Endothelial cell of umbilical vein (primary cell): ENCODE measurements around the gene FOXL1. TPM values are rescaled to one million over a fixed set of nuclear protein-coding genes. Genes with fewer than 3 reads are reported as not detected.

ENCODE experiments used
- BruUV-seq: library from RNA; stranded (reverse); fragments of 400-500 nt; replicated peaks from 2 replicates; lab custom pipeline; 2021; lab: Mats Ljungman, UMichigan
- CTCF ChIA-PET: fragments of 300-600, 350-600 bp; sonication (Branson Sonifier 250); formaldehyde crosslinking; loops from one replicate; lab custom pipeline; 2021; ENCODE audit warnings: antibody characterized with exemption, inconsistent platforms; lab: Charles Lee
- POLR2A ChIA-PET: fragments of 300-600, 350-600 bp; sonication (Branson Sonifier 250); formaldehyde crosslinking; loops from one replicate; lab custom pipeline; 2021; ENCODE audit warnings: antibody characterized with exemption, inconsistent platforms; lab: Charles Lee
- DNase-seq: peaks from one replicate; pipeline ENCODE4 v3.0.0-alpha.2; 2011; ENCODE audit warnings: low read depth, low spot score
- FAIRE-seq: peaks from 2 replicates; lab custom pipeline; 2011; peaks lifted over from hg19 to GRCh38; lab: Jason Lieb, UNC
- H2AFZ ChIP-seq: 2 replicates; pipeline ENCODE4 v1.6.0; 2012; ENCODE audit warnings: low read depth, low read length, control low read depth, inconsistent platforms
- H3K27ac ChIP-seq: 2 replicates; pipeline ENCODE4 v1.5.1; 2011; ENCODE audit warnings: low read depth, mild to moderate bottlenecking, control low read depth, low read length, moderate library complexity; ENCODE audit not compliant: insufficient read depth
- H3K27me3 ChIP-seq, 2 experiments: 2 replicates each; pipeline versions ENCODE4 v1.6.0 to v1.6.1; 2011; ENCODE audit warnings: low read length in 2 of 2, mixed read lengths in 1 of 2; ENCODE audit not compliant: control insufficient read depth in 2 of 2, insufficient read depth in 2 of 2
- H3K36me3 ChIP-seq, 2 experiments: 2 replicates in 1 of 2; 3 replicates in 1 of 2; pipeline ENCODE4 v1.5.1; 2011; ENCODE audit warnings: low read length in 2 of 2, mild to moderate bottlenecking in 1 of 2, moderate library complexity in 1 of 2; ENCODE audit not compliant: control insufficient read depth in 2 of 2, insufficient read depth in 2 of 2; ENCODE audit errors: extremely low read depth in 1 of 2
- H3K4me1 ChIP-seq: 3 replicates; pipeline ENCODE4 v1.5.1; 2011; ENCODE audit warnings: mild to moderate bottlenecking, low read length; ENCODE audit not compliant: control insufficient read depth, insufficient read depth; ENCODE audit errors: extremely low read depth
- H3K4me2 ChIP-seq: 2 replicates; pipeline ENCODE4 v1.6.1; 2011; ENCODE audit warnings: low read length, control low read depth, mixed read lengths; ENCODE audit not compliant: insufficient read depth
- H3K4me3 ChIP-seq, 3 experiments: fragments of 200-600 bp in 1 of 3; sonication (generic), shearing (Covaris generic) in 1 of 3; replicated peaks in 1 of 3; 2 replicates each; pipeline ENCODE4 v1.5.1; 2011 to 2016; ENCODE audit warnings: control low read depth in 3 of 3, low read length in 3 of 3, mild to moderate bottlenecking in 2 of 3, inconsistent platforms in 1 of 3, low read depth in 1 of 3, moderate library complexity in 1 of 3; ENCODE audit not compliant: insufficient read depth in 1 of 3
- H3K79me2 ChIP-seq: 2 replicates; pipeline ENCODE4 v1.6.0; 2012; ENCODE audit warnings: low read length, inconsistent platforms; ENCODE audit not compliant: control insufficient read depth, insufficient read depth
- H3K9ac ChIP-seq: replicated peaks from 2 replicates; pipeline ENCODE3; 2011; ENCODE audit warnings: low read length, control low read depth; ENCODE audit not compliant: insufficient read depth; ENCODE audit errors: extremely low read depth
- H3K9me1 ChIP-seq: replicated peaks from 3 replicates; pipeline ENCODE4 v1.6.0; 2011; ENCODE audit warnings: mild to moderate bottlenecking, low read length; ENCODE audit not compliant: control insufficient read depth, insufficient read depth; ENCODE audit errors: extremely low read depth
- H3K9me3 ChIP-seq: replicated peaks from 2 replicates; pipeline ENCODE4 v1.5.1; 2012; ENCODE audit warnings: low read length, inconsistent platforms; ENCODE audit not compliant: control insufficient read depth, insufficient read depth
- H4K20me1 ChIP-seq: replicated peaks from 2 replicates; pipeline ENCODE3; 2011; ENCODE audit warnings: mild to moderate bottlenecking, low read length; ENCODE audit not compliant: control insufficient read depth, insufficient read depth; ENCODE audit errors: extremely low read depth
- CTCF ChIP-seq, 2 donors: IDR thresholded peaks; 1 replicate in 1 of 2; 2 replicates in 1 of 2; pipeline ENCODE4 v1.5.1; 2011; ENCODE audit warnings: low read length in 2 of 2, mild to moderate bottlenecking in 2 of 2, moderate library complexity in 2 of 2, control low read depth in 1 of 2, inconsistent platforms in 1 of 2, low read depth in 1 of 2; ENCODE audit not compliant: insufficient read depth in 1 of 2; ENCODE audit errors: extremely low read depth in 1 of 2
- FOS ChIP-seq: IDR thresholded peaks from 2 replicates; pipeline ENCODE4 v1.6.1; 2011; ENCODE audit warnings: mild to moderate bottlenecking, low read length, moderate library complexity, borderline replicate concordance; ENCODE audit not compliant: insufficient read depth
- GATA2 ChIP-seq: IDR thresholded peaks from 2 replicates; pipeline ENCODE4 v1.7.0; 2011; ENCODE audit warnings: low read depth, mild to moderate bottlenecking, moderate library complexity, mixed read lengths, low read length; ENCODE audit not compliant: insufficient read length, insufficient read depth
- MYC ChIP-seq: IDR thresholded peaks from one replicate; pipeline ENCODE4 v1.6.1; 2011; ENCODE audit warnings: mild to moderate bottlenecking, low read depth, low read length
- POLR2AphosphoS5 ChIP-seq: IDR thresholded peaks from 2 replicates; pipeline ENCODE4 v1.6.1; 2012; ENCODE audit warnings: low read depth, mild to moderate bottlenecking, control low read depth, low read length, moderate library complexity; ENCODE audit not compliant: insufficient read depth
- dilution Hi-C: fragments of 300-500 bp; cut with MboI; formaldehyde crosslinking; loops from one replicate; pipeline ENCODE4 v1.15.0; 2019; ENCODE audit warnings: low sequenced_read_pairs; ENCODE audit not compliant: extremely low pct_ligation_motif_present
- intact Hi-C: fragments of 100-400 bp; cut with micrococcal nuclease; formaldehyde crosslinking; loops from one replicate; pipeline ENCODE4 v1.10.0; 2022
- polyA plus RNA-seq, 4 experiments: library from polyadenylated mRNA; depleted of rRNA in 3 of 4; stranded (reverse) in 3 of 4; unstranded in 1 of 4; fragments of >200 nt; gene quantifications; 2 replicates each; pipeline versions ENCODE4 v1.2.1 to v1.2.3, GENCODE V29; 2011 to 2012; ENCODE audit warnings: missing spikeins in 1 of 4
- total RNA-seq: library from RNA; stranded (reverse); gene quantifications from 2 replicates; pipeline ENCODE4 v1.2.3, GENCODE V29; 2021

Gene FOXL1
- total and polyA plus RNA-seq, 2 donors (not counting 3 experiments of a cell fraction or from before 2014, with no cell fraction given) = 2.8 to 3.8 TPM

DNA sequence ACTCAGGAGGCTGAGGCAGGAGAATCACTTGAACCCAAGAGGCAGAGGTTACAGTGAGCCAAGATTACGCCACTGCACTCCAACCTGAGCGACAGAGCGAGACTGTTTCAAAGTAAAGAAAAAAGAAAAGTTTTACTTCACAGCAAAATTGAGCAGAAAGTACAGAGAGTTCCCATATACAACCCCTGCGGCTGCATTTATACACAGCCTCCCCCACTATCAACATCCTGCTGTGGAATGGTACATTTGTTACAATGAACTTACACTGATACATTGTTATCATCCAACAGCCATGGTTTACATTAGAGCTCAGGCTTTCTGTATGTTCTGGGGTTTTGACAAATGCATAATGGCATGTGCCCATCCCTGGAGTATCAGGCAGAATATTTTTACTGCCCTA, 20.8 kb upstream of the FOXL1 start:
- H3K9me3 ChIP-seq = no peaks in the 10 kb centered on the region
- no peaks in the 10 kb centered on the region for H3K36me3 ChIP-seq
- peaks cover 3 to 5% of the 10 kb centered on the region in 2 experiments for H3K27me3 ChIP-seq
- H3K4me3 ChIP-seq = no peak overlapping the region
- H3K4me1 ChIP-seq = peaks cover 12% of the 10 kb centered on the region
- no peak overlapping the region for H3K4me2 ChIP-seq
- no peak for DNase-seq
- intact Hi-C loops = no loop called here
- no peak overlapping the region for H2AFZ ChIP-seq
- no TSS peak for BruUV-seq
- no peaks in the 10 kb centered on the region for H4K20me1 ChIP-seq
- TF ChIP-seq CTCF (IDR thresholded peaks at IDR 0.05; ENCODE audit: extremely low read depth in 1 of 2, insufficient read depth in 1 of 2, low read depth in 1 of 2, low read length in 2 of 2) (no peak), POLR2AphosphoS5 (no peak), MYC (no peak), GATA2 (no peak), FOS (no peak)
- H3K79me2 ChIP-seq = peaks cover 12% of the 10 kb centered on the region
- H3K9ac ChIP-seq = no peak overlapping the region
- dilution Hi-C loops = no loop called here
- CTCF ChIA-PET = interaction anchor here (1.4 to 2.4 kb wide), 3 partner anchors 316 to 741 kb away, joined by 4 to 11 read pairs (median 6); no protein-coding TSS in a partner anchor
- H3K27ac ChIP-seq = no peak overlapping the region
- no peak for FAIRE-seq
- POLR2A ChIA-PET = no interaction called here
- H3K9me1 ChIP-seq = no peaks in the 10 kb centered on the region
